Testis (tissue), 2 donors: Measurements from ENCODE around the gene OCSTAMP.

ENCODE experiments used
- POLR2A ChIP-seq: fragments of 450-650 bp; IDR thresholded peaks from one replicate; pipeline ENCODE4 v1.6.1; 2017; ENCODE audit warnings: antibody characterized with exemption, mild to moderate bottlenecking, moderate library complexity
- TF ChIP-seq, protein P1 (sequence below), 3 experiments: fragments of 450-650 bp in 2 of 3; fragments of 200-600 bp in 1 of 3; sonication (generic) in 1 of 3; IDR thresholded peaks; one replicate each; pipeline ENCODE4 v1.5.1; 2016 to 2019; ENCODE audit warnings: antibody characterized with exemption in 3 of 3, mild to moderate bottlenecking in 2 of 3, moderate library complexity in 1 of 3

DNA sequence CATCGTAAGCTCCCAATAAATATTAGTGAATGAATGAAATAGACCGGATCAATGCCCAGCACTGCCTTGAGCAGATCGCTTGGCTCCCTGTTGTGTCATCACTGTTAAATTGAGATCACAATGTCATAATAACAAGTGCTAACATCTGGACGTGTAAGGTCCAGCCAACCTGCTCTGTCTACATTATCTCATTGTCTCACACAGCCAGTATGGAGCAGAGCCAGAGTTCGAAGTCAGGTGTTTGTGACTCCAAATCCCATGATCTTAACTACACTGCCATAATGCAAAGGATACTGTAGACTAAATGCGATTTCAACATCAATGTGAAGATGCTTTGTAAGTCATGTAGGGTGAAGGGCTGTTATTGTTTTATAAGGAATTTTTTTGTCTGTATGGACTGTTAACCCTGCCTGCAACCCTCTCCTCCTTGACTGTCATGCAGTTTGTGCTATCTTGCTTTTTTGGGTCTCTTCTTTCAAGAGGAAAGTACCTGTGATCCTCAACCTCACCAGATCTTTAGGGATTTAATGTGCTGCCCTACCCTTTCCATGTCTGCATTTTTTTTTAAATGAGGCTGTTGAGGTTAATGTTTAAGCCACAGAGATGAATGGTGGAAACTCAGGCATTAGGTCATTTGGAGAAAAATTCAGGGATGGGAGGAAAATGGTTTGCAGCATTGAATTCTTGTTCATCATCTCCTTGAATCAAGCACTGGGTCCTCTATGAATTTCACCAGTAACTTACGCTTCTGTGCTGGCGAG is 49.0 kb upstream of the OCSTAMP start:
- TF ChIP-seq, protein P1, sequence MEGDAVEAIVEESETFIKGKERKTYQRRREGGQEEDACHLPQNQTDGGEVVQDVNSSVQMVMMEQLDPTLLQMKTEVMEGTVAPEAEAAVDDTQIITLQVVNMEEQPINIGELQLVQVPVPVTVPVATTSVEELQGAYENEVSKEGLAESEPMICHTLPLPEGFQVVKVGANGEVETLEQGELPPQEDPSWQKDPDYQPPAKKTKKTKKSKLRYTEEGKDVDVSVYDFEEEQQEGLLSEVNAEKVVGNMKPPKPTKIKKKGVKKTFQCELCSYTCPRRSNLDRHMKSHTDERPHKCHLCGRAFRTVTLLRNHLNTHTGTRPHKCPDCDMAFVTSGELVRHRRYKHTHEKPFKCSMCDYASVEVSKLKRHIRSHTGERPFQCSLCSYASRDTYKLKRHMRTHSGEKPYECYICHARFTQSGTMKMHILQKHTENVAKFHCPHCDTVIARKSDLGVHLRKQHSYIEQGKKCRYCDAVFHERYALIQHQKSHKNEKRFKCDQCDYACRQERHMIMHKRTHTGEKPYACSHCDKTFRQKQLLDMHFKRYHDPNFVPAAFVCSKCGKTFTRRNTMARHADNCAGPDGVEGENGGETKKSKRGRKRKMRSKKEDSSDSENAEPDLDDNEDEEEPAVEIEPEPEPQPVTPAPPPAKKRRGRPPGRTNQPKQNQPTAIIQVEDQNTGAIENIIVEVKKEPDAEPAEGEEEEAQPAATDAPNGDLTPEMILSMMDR (IDR thresholded peaks at IDR 0.05) = no peak
- TF ChIP-seq POLR2A = no peak
